GM21423 (cell line): Measurements from ENCODE around the gene PRAC1.

ENCODE experiments used
- ATAC-seq: cut with Tn5 transposase; IDR thresholded peaks from one replicate; pipeline ENCODE4 v1.9.1; 2021; ENCODE audit warnings: mild to moderate bottlenecking, moderate library complexity; ENCODE audit not compliant: unreplicated experiment

The PRAC1 gene

DNA sequence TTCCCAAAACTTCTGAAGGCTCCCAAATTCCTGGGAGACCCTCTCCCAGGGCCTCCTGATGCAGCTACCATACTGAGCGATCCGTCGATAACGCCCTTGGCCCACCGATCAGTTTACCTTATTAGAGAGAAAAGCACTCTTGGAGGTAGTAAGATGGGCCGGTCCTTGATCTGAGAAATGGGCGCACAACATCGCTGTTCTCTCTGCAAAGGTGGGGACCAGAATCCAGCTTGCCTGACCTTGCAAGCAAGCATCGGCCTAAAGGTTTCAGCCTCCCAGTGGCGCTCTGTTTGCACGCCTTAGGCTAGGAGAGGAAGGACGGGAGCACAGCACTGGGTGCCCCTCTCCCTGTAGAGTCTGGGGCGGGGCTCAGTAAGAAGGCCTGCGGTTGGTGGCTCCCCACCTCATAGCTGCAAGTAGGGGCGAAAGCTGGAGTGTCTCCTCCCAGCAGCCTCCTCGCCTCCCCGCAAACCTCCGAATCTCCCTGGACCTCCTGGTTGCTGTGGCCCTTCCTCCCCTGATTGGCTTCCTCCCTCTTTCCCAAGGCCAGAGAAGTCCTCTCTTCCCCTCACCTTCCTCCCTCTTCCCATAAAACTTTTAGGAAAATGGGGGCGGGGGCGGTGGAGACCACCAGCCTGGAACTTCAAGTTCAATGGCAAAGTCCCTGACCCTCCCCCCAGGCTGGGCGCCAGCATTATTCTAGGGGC lies at the start of gene PRAC1:
Gene PRAC1 (minus strand): TSS at position 318 of the 707 bp plus-strand sequence. CDS start 126 bp downstream, at position 192.
- no peak for ATAC-seq

DNA sequence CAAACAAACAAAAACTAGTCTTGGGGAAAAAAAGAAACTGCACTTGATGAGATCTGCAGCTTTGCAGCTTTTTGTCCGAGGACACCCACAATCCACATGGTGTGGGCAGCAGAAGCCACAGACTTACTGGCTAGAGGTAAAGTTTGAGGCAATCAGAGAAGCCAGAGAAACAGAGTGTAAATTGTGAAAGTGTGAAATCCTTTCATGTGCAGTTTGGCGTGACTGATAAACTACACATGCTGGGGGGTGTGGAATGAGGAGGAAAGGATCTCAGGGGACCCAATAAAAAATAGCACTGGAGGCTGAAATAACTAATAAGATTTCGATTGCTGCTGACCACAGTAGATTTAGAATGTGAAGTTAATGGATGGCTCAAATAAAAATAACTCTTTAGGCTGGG lies 48.6 kb upstream of the PRAC1 start:
- no peak for ATAC-seq

DNA sequence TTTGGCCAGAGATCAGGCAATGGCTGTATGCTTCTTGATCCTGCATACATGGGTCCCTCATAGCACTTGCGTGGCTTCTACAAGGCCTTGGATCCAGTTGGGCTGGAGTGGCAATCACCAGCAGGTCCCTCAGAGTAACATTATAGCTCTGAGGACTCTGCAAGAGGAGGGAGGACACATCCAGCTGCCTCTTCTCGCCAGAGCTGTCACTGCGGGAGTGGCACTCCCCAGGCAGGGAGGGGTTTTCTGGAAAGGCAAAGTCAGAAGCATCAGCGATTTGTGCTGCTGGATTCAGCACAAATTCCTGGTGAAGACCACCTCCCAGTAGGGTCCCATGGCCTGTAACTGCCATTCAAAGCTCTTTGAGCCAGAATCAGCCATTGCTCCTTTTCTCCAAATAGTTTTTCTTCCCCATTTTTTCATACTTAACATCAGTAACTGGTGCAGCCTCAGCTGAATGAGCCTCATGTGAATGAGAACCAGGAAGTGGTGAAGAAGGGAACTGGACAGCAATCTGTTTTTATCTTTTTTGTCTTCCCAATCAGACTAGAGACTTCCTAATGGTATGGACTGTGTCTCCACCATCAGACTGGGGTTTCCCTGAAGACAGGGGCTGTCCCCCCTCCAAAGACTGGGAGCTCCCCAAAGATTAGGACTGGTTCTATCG lies 46.8 kb upstream of the PRAC1 start:
- no peak for ATAC-seq

DNA sequence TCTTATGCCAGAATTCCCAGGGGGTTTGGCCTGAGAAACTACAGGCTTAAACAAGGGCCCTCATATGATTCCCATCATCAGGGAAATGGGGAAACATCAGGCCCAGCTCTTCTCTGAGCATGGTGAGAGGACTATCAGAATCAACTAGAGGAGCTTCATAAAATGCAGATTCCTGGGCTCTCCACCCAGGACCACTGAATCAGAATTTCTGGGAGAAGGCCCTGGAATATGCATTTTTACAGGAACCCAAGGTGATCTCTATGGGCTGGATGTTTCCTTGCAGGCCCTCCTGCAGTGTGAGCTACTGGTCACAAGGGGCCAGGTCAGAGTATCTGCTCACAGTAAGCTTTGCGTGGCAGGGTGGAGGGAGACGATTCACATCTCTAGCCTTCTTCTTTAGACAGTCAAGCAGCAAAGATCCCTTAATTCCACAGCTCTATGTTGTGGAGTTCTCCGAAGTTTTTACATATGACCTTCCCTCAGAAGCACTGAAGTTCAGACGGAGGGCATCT lies 45.0 kb upstream of the PRAC1 start:
- ATAC-seq = no peak

GRCh38 chr17:48761114-48761513 lies 38.8 kb upstream of the PRAC1 start:
- no peak for ATAC-seq

DNA sequence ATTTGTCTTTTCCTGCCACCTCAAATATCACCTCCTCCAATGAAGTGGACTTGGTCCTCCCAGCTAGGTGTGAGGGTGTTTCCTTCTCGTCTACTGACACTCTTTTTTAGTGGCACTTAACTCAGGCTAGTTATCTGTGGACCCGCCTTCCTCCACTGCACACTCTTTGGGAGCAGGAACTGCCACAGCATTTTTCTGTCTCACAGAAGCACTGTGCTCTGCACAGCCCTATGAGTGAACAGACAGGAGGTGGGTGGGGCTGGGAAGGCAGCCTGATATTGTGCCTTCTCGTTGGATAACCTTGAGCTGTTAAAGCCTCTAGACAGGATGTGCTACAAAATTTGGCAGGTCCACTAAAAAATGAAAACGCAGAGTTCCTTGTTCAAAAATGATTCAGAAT lies 38.1 kb upstream of the PRAC1 start:
- ATAC-seq = no peak

DNA sequence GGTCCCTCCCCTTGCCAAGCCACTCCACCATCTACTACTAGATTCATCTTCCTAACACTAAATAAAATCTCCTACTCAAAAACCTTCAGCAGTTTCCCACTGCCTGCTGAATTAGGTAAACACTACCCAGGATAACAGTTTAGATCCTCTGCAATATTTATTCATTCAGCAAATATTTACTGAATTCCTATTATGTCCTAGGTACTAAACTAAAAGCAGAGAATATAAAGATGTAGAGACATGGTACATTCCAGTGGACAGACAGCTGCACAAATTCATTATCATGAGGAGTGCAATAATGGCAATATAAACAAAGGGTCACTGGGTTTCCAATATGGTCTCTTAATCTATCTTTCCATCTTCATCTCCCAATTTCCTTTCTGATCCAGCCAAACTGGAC lies 37.0 kb upstream of the PRAC1 start:
- ATAC-seq = no peak

- no peak for ATAC-seq
These were observed 35.2 kb upstream of the PRAC1 start for GRCh38 chr17:48757524-48757961.

DNA sequence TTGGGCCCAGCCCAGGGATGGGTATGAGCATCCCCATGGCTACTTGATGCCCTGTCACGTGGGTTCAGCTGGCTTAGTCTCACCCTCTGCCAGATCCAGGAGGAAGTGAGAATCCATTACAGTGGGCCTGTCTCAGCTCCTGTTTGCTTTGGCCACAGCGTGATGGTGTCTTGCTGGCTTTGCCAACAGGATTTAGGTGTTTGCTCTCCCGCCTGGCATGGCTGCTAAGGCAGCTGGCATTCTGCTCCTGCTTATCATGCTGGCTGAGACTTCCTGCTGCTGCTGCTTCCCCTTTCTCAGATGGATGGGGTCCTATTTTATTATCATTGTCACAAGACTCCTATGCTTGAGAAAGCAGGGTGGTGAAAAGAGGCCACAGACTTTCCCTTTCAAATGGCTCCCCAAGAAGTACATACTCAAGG lies 34.5 kb upstream of the PRAC1 start:
- no peak for ATAC-seq

- ATAC-seq = no peak
These were observed 33.0 kb upstream of the PRAC1 start for GRCh38 chr17:48755356-48755755.

- no peak for ATAC-seq
These were observed 32.4 kb upstream of the PRAC1 start for GRCh38 chr17:48754500-48755261.

- no peak for ATAC-seq
These were observed 31.6 kb upstream of the PRAC1 start for GRCh38 chr17:48753794-48754499.

DNA sequence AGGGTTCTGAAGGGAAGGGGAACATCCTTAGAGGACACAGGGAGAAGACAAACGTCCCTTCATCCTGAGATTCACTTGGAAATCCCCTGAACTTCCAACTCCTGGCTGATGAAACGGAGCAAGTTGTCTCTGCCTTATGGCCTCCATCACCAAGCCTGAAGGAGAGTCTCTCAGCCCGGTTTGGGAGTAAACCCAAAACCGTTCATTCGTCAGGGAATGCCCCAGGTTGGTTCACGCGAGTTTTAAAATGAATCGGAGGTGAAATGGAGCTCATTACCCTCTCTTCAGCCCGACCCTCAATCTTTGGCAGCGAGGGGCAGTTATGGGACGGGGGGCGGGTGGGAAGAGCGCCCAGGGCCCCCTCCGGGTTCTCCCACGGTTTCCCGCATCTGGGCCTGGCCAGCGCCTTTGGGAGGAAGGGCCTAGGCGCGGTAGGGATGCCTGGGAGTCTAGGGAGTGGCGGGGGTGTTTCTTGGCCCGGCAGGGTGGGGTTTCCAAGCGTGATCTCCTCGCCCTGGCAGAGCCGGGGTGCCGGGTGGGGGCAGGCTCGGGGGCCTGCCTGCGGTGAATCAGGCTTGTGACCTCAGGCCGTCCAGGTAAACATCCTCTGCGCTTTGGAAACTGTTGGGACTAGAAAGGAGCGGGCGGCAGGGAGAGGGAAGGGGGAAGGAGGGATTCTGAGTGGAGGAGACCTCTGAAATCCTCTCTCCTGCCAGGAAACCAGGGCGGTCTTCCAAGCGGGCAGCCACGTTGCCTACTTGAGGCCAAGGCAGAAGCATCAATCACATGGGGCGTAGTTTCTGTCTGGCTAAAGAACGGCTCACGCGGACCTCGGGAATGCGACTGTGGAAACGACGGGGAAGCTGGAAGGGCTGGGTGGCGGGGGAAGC lies 30.3 kb upstream of the PRAC1 start:
- ATAC-seq = no peak

DNA sequence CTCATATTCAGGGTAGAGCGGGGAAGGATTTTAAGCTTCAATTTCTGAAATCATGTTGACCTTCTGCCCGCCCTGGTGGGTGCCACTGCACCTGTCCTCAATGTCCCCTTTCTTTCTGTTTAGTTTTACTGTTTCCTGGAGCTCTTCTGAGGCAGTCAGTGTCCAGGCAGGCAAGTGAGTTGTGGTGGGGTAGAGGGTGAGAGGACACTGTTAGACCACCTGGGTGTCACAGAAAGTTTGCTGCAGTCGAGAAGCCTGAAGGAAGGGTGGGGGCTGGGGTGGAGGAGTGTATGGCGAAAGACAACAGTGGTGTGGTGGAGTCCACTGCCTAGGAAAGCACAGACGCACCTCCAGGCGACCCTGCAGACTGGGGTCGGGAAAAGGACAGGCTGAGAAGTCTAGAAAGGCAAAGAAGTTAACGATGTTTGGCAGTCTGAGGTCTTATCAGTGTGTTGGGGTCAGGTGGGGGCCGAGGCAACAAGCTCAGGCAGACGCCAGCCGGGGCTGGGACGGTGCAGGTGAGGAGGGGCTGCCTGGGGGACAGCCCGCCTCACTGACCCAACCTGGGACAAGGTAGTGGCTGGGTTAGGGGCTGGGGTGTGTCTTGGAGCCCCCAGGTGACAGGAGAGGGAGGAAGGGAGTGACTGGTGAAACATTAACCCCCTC lies 29.5 kb upstream of the PRAC1 start:
- no peak for ATAC-seq

DNA sequence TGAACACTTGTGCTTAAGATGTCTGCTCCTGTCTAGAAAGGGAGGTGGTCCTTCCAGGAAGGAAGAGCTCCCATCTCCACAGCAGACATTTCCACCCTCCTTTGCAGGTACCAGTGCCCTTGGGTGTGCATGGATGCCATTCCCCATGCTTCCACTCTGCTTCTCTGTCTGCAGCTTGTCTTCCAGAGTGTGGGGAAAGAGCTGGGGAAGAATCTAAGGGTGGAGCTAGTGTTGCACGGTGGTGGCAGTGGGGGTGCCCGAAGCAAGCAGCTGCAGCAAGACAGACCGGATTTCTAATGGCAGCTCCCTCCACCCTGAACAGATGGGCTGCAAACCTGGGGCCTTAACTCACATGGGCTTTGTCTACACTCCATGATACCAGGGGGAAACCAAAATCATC lies 28.9 kb upstream of the PRAC1 start:
- no peak for ATAC-seq

- no peak for ATAC-seq
These were observed 27.6 kb upstream of the PRAC1 start for GRCh38 chr17:48749621-48750553.

- no peak for ATAC-seq
These were observed 26.6 kb upstream of the PRAC1 start for GRCh38 chr17:48748718-48749566.
